Activated CD4-positive, alpha-beta T cell treated with anti-CD3 and anti-CD28 coated beads for 48 hours (primary cell): ENCODE results near the gene CCNQ.

Experiments used
- DNase-seq: peaks from one replicate; pipeline ENCODE4 v3.0.0-alpha.2; 2020

CCNQ gene

DNA sequence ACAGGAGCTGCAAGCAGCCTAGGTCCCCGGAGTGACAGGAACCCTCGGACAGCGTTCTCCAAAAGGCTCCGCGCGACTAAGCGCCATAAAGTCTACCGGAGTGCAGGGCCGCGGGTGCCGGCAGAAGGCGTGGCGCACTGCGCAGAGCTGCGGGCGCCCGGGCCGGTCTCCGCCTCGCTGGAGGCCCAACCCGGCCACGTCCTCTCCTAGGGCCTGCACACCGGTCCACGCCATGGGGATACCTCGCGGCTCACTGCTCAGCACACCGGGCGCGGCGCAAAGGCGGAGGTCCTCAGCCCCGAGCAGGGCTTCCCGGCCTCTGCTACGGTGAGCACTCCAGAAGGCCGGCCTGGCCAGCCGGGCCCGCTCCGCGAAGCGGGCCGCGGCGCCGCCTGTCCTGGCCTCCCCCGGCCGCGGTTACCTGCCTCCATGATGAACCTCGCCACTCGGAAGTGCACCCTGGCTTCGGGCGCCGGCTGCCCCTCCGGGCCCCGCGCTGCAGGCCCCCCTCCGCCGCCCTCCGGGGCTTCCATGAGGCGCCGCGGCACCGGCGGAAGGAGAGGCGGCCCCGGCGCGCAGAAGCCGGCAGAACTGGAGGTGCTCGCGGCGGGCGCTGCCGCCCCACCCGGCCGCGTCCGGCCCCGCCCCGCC lies at the start of gene CCNQ:
Gene CCNQ (minus strand): TSS at position 599 of the 651 bp plus-strand sequence. CDS start 66 bp downstream, at position 533.
- DNase-seq = peak; percentile 23

- no peak for DNase-seq
Observed at GRCh38 chrX:153647461-153648357, 48.8 kb upstream of the CCNQ start.

GRCh38 chrX:153646620-153647373 lies 47.9 kb upstream of the CCNQ start, which contains the start of gene DUSP9:
DUSP9 (plus strand) TSS chrX:153647203; CDS start chrX:153647954, 751 bp downstream.
- no peak for DNase-seq

DNA sequence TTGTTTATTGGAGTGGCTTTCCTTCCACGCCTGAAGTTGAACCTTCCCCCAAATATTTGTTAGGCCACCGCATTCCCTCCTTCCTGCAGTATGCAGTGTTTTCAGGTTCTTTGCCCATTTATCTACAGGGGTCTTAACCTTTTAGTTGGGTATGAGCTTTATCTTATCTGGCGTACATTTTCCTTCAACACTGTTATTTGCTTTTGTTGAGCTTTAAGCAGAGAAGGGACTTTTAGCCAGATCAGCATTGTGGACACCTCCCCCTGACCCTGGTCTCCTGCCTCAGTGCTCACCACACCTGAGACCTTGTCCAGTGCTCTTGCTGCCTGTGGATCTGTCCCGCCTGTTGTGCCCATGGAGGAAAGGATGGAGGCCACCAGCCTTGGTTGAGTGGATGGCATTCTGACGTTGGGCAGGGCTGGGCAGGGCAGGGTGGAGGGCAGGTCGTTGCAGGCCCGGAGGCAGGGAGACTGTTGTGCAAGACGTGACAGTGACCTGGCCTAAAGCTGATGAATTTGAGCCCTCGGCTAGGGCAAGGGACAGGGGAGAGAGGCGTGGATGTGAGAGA lies 47.1 kb upstream of the CCNQ start:
- no peak for DNase-seq

GRCh38 chrX:153645151-153645550 lies 46.2 kb upstream of the CCNQ start:
- no peak for DNase-seq

GRCh38 chrX:153644356-153645125 lies 45.6 kb upstream of the CCNQ start:
- no peak for DNase-seq

GRCh38 chrX:153643431-153644351 lies 44.8 kb upstream of the CCNQ start:
- DNase-seq = peak; percentile 24

DNA sequence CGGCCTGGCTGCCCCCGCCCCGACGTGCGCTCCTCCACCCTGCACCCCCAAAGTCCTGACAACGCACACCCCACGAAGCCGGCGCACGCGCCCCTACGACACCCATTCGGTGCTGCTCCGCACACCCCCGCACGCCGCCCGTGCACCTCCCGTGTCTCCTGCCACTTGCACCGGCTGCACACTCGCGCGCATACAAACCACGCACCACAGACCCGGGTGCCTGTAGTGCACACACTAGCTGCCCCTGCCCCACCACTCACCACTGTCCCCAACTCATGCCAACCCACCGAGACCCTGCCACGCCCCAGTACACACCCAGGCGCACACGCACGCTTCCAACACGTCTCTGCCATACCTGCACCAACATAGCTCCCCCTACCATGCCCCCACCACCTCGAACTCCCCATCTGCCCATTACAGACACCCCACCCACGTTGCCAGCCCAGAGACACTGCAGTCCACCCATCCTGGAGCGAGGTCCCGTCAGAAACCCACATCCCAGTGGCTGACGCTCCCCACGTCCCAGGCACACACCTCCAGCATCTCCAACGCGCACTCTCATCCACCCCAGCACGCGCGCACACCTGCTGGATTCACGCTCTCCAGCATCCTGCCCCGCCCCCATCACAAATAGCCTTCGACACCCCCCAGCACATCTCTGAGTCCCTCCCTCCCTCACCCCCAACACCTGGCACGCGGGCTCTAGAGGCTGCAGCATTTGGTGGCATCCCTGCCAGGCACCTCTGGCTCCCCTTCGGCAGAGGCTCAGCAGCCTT lies 43.9 kb upstream of the CCNQ start:
- no peak for DNase-seq

GRCh38 chrX:153642051-153642654 lies 43.2 kb upstream of the CCNQ start:
- no peak for DNase-seq

DNA sequence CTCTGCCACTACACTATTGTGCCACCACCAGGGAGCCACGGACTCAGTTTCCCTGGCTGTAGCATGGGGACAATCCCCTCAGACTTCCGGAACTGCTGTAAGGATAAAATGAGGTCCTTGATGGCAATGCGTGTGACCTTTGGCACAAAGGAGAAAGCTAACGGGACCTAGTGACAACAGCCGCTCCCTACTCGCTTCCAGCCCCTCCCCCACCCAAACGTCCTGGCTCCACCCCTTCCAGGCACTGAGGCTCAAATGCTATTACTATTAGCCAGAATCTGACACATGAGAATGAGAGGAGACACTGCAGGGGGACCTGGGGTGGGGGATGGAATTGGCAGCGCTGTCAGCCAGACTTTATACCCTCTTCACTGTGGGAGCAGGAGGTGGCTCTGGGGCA lies 42.7 kb upstream of the CCNQ start:
- DNase-seq = no peak

- DNase-seq = no peak
Observed at GRCh38 chrX:153640736-153641575, 42.0 kb upstream of the CCNQ start.

- DNase-seq = no peak
Observed at GRCh38 chrX:153640045-153640686, 41.2 kb upstream of the CCNQ start.

- no peak for DNase-seq
Observed at GRCh38 chrX:153639177-153640044, 40.5 kb upstream of the CCNQ start.

- no peak for DNase-seq
Observed at GRCh38 chrX:153638436-153639176, 39.7 kb upstream of the CCNQ start.

GRCh38 chrX:153638041-153638371 lies 39.1 kb upstream of the CCNQ start:
- DNase-seq = no peak
